ENCODE results near the gene FGD3.

GRCh38 chr9:92964607-92965060 lies 17.3 kb downstream of the FGD3 start:
- TF ChIP-seq POLR2AphosphoS5 (IDR thresholded peaks at IDR 0.05; ENCODE audit: low read depth, low read length) (no peak), SRF (IDR thresholded peaks at IDR 0.05; ENCODE audit: low read depth, low read length) (no peak), JUND (IDR thresholded peaks at IDR 0.05; ENCODE audit: low read length) (no peak), RFX5 (IDR thresholded peaks at IDR 0.05; ENCODE audit: borderline replicate concordance, low read depth, low read length) (no peak)

Measured in H1 (cell line).